ENCODE measurements around the gene EVI5.
"Not testable (repeated sequence)": the region's sequence is repeated elsewhere in the genome, so short reads cannot be mapped to it uniquely, and the experiment has no call there.

The EVI5 gene

GRCh38 chr1:92748138-92748537 is 36.8 kb downstream of the EVI5 start:
- no peak for DNase-seq (ENCODE audit: low read depth)

- no peak for DNase-seq (ENCODE audit: low read depth)
Measured at GRCh38 chr1:92747735-92748134, 37.2 kb downstream of the EVI5 start.

- not testable (repeated sequence) for DNase-seq (ENCODE audit: low read depth)
Measured at GRCh38 chr1:92746255-92746654, 38.7 kb downstream of the EVI5 start.

- DNase-seq (ENCODE audit: low read depth), result no peak
Measured at GRCh38 chr1:92743221-92743620, 41.7 kb downstream of the EVI5 start.

GRCh38 chr1:92739669-92740524 is 45.0 kb downstream of the EVI5 start:
- no peak for DNase-seq (ENCODE audit: low read depth)

- DNase-seq (ENCODE audit: low read depth), result no peak
Measured at GRCh38 chr1:92736395-92736794, 48.5 kb downstream of the EVI5 start.

- no peak for DNase-seq (ENCODE audit: low read depth)
Measured at GRCh38 chr1:92730476-92730875, 54.4 kb downstream of the EVI5 start.

- no peak for DNase-seq (ENCODE audit: low read depth)
Measured at GRCh38 chr1:92728697-92729096, 56.2 kb downstream of the EVI5 start.

GRCh38 chr1:92723713-92724112 is 61.2 kb downstream of the EVI5 start:
- DNase-seq (ENCODE audit: low read depth), result not testable (repeated sequence)

GRCh38 chr1:92721886-92722285 is 63.0 kb downstream of the EVI5 start:
- no peak for DNase-seq (ENCODE audit: low read depth)

- not testable (repeated sequence) for DNase-seq (ENCODE audit: low read depth)
Measured at GRCh38 chr1:92721157-92721556, 63.8 kb downstream of the EVI5 start.

- not testable (repeated sequence) for DNase-seq (ENCODE audit: low read depth)
Measured at GRCh38 chr1:92715476-92715951, 69.4 kb downstream of the EVI5 start.

- DNase-seq (ENCODE audit: low read depth), result no peak
Measured at GRCh38 chr1:92713939-92714338, 71.0 kb downstream of the EVI5 start.

GRCh38 chr1:92711473-92712165 is 73.3 kb downstream of the EVI5 start:
- no peak for DNase-seq (ENCODE audit: low read depth)

- no peak for DNase-seq (ENCODE audit: low read depth)
Measured at GRCh38 chr1:92709738-92710137, 75.2 kb downstream of the EVI5 start.

- DNase-seq (ENCODE audit: low read depth), result no peak
Measured at GRCh38 chr1:92708368-92708950, 76.4 kb downstream of the EVI5 start.

GRCh38 chr1:92707709-92708108 is 77.2 kb downstream of the EVI5 start:
- no peak for DNase-seq (ENCODE audit: low read depth)

GRCh38 chr1:92707292-92707691 is 77.6 kb downstream of the EVI5 start:
- no peak for DNase-seq (ENCODE audit: low read depth)

GRCh38 chr1:92705446-92705845 is 79.5 kb downstream of the EVI5 start:
- DNase-seq (ENCODE audit: low read depth), result no peak

- DNase-seq (ENCODE audit: low read depth), result no peak
Measured at GRCh38 chr1:92701147-92701546, 83.8 kb downstream of the EVI5 start.

GRCh38 chr1:92698932-92699331 is 86.0 kb downstream of the EVI5 start:
- DNase-seq (ENCODE audit: low read depth), result no peak

GRCh38 chr1:92695104-92695503 is 89.8 kb downstream of the EVI5 start:
- DNase-seq (ENCODE audit: low read depth), result no peak

- DNase-seq (ENCODE audit: low read depth), result no peak
Measured at GRCh38 chr1:92691925-92692324, 93.0 kb downstream of the EVI5 start.

All from stimulated activated CD4-positive, alpha-beta T cell treated with anti-CD3 and anti-CD28 coated beads, Interleukin-2, amount 100 ng/mL, for 4 hours (primary cell).